ENCODE measurements around the gene DGKI.
A peak's percentile ranks its signal among the peaks of the same experiment; 100 is the strongest.

The DGKI gene

DNA sequence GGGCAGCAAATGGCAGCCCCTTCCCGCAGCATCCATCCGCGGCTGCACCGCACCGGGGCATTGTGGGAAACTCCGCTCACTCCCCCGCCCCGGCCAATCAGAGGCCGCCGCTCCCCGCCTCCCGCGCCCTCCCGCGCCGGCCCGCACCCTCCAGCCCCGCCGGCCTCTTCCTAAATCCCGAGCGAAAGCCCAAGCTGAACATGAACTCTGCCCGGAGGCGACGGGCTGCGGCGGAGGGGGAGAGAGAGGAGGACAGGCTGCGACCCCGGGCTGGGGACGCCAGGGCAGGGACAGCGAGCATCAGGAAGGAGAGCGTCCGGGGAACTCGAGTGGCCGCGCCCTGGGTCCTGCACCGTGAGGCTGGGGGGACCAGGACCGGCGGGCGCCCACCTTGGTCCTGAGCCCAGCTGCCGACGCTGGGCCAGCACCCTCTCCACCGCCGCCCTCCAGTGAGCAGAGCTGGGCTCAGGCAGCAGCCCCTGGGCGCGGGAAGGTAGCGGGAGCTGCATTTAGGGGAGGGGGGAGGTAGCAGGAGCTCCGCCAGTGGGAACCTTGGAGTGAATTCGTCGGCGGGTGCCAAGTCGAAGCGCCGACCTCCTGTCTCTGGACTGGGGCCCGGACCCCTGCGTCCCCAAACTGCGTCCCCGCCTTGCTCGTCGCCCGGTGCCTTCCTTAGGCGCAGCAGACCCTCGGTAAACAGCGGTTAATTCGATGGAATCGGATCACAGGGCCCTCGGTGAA lies at the start of gene DGKI:
TSS of gene DGKI (minus strand) at position 148 of the 741 bp plus-strand sequence.
- no peaks in the 10 kb centered on the region for H3K9me3 ChIP-seq (ENCODE audit: control insufficient read depth, low read depth, low read length)
- peak within 1 kb of the TSS; percentile 65 for H3K4me3 ChIP-seq (ENCODE audit: low read length)
- H3K9ac ChIP-seq (ENCODE audit: low read length): no peak within 1 kb of the TSS
- peaks cover 16% of the 10 kb centered on the region for H3K4me1 ChIP-seq (ENCODE audit: control insufficient read depth, low read depth, low read length)
- H3K27ac ChIP-seq (ENCODE audit: low read length): no peak within 1 kb of the TSS
- H3K36me3 ChIP-seq (ENCODE audit: control insufficient read depth, low read depth, low read length): no peaks in the 10 kb centered on the region
- H3K27me3 ChIP-seq (ENCODE audit: control insufficient read depth, insufficient read depth, low read length): peaks cover 56% of the 10 kb centered on the region

DNA sequence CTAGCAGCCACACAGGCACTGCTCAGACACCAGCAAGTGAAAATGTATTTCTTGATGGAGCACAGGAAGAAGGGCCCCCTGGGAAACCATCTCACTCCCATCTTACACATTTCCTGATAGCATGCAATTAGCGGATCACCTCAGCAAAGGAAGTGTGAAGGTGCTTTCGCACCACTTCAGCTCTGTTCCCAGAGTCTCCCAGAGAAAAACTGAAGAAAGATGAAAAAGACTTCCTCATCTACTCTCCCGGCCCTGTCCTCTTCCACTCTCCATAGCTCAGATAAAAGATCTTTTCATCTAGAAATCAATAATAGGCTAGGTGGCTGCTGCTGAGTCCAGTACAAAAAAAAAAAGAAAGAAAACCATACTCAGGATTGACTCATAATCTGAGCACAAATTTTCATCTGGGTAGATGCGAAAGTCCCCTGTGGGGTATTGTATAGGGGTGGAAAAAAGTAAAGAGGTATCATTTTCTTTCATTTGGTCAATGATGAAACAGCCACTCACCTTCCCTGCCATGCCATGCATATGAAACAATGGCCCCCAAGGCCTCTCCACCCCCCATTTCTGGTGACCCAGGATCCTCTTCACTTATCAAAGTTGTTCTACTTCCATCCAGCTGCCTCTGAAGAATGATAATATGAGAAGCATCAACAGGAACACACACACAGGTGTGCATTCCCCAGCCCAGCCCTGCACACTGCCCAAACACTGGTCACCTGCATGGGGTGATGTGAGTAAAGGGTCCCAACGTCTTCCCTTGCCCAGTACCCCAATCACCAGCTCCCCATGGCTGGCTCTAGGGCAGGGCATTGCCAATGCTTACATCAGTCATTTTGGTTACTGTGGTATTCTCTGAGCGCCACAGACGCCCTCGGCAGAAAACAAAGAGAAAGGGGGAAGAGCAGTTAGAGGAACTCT lies 48.8 kb upstream of the DGKI start:
- Histone ChIP-seq H3K36me3 (ENCODE audit: control insufficient read depth, low read depth, low read length) (peaks cover 15% of the 10 kb centered on the region), H3K9ac (ENCODE audit: low read length) (no peak overlapping the region), H3K27ac (ENCODE audit: low read length) (no peak overlapping the region), H3K4me3 (ENCODE audit: low read length) (no peak overlapping the region), H3K27me3 (ENCODE audit: control insufficient read depth, insufficient read depth, low read length) (no peaks in the 10 kb centered on the region), H3K4me1 (ENCODE audit: control insufficient read depth, low read depth, low read length) (peaks cover 10% of the 10 kb centered on the region), H3K9me3 (ENCODE audit: control insufficient read depth, low read depth, low read length) (no peaks in the 10 kb centered on the region)

DNA sequence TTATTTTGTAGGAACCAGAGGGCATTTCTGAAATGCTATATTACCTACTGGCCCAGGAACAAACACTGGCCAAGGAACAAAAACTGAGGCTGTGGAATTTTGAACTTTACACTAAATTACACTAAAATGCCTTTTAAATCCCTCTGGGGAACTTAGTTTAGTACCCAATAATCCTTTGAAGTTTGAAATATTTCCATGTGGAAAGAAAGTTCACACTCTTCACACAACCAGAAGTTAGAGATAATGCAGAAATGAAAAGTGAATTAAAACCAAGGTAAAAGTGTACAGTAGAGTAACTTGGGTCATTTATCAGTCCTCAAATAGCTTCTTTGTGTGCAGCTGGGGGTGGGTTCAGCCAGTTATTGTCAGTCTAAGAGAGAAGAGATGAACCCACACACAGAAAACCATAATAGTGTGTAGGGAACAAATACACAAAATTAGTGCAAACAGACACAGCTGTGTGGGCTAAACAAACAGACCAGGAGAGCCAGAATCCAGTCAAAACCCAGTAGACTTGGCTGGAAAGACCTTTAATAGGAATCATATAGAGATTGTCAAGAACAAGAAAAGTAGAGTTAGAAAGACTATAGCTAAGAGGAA lies 46.5 kb upstream of the DGKI start:
- Histone ChIP-seq H3K27me3 (ENCODE audit: control insufficient read depth, insufficient read depth, low read length) (no peaks in the 10 kb centered on the region), H3K4me1 (ENCODE audit: control insufficient read depth, low read depth, low read length) (no peaks in the 10 kb centered on the region), H3K9ac (ENCODE audit: low read length) (no peak overlapping the region), H3K4me3 (ENCODE audit: low read length) (no peak overlapping the region), H3K27ac (ENCODE audit: low read length) (no peak overlapping the region), H3K9me3 (ENCODE audit: control insufficient read depth, low read depth, low read length) (no peaks in the 10 kb centered on the region), H3K36me3 (ENCODE audit: control insufficient read depth, low read depth, low read length) (peaks cover 15% of the 10 kb centered on the region)

DNA sequence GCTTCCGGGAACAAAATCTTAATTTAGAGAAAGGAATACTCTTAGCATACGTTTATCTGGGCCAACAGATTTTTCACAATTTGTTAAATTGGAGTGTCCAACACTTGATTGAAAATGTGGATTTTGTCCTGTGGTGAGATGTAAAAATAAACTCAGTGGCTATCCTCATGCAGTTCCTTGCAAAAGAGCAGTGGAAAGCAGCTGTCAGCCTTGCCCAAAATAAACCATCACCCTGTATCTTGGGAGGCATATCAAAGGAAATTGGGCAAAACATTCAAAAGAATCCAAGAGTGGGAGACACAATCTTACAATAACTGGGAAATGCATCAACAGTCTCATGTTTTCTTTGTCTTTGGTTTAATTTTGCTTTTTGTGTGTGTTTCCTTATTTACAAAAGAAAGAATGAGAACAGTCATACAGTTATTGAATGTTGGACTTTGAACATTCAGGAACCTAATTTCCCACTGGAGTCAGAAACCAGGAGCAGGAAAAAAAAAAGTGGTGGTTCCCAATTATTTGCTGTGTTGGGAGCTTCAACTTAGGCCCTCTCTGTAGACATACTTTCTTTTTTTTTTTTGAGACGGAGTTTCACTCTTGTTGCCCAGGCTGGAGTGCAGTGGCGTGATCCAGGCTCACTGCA lies 44.4 kb upstream of the DGKI start:
- Histone ChIP-seq H3K4me3 (ENCODE audit: low read length) (no peak overlapping the region), H3K9me3 (ENCODE audit: control insufficient read depth, low read depth, low read length) (no peaks in the 10 kb centered on the region), H3K36me3 (ENCODE audit: control insufficient read depth, low read depth, low read length) (peaks cover 15% of the 10 kb centered on the region), H3K4me1 (ENCODE audit: control insufficient read depth, low read depth, low read length) (peaks cover 12% of the 10 kb centered on the region), H3K27me3 (ENCODE audit: control insufficient read depth, insufficient read depth, low read length) (no peaks in the 10 kb centered on the region), H3K9ac (ENCODE audit: low read length) (no peak overlapping the region), H3K27ac (ENCODE audit: low read length) (no peak overlapping the region)

DNA sequence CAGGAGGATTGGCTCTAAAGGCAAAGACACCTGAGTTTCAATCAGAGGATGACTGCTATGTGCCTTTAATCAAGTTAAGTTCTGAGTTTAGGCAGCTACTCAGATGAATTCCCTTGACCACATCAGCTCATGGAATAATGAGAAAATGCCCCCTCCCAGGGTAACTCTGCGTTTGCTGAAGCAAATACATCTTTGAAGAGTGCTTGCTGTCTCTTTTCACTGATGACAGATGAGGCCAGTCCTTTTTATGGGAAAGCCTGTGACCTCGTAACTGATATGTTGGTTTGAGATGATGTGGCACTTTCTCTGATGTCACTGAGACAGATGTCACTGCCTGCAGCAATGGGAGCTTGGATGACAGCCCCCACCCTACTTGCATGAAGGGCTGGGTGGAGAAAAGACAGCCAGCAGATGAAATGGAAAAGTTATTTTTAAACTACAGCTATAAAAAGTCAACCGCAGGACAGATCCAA lies 43.7 kb upstream of the DGKI start:
- H3K4me1 ChIP-seq (ENCODE audit: control insufficient read depth, low read depth, low read length): peaks cover 18% of the 10 kb centered on the region
- H3K4me3 ChIP-seq (ENCODE audit: low read length): no peak overlapping the region
- no peaks in the 10 kb centered on the region for H3K9me3 ChIP-seq (ENCODE audit: control insufficient read depth, low read depth, low read length)
- peaks cover 15% of the 10 kb centered on the region for H3K36me3 ChIP-seq (ENCODE audit: control insufficient read depth, low read depth, low read length)
- no peak overlapping the region for H3K9ac ChIP-seq (ENCODE audit: low read length)
- H3K27me3 ChIP-seq (ENCODE audit: control insufficient read depth, insufficient read depth, low read length): no peaks in the 10 kb centered on the region
- no peak overlapping the region for H3K27ac ChIP-seq (ENCODE audit: low read length)

DNA sequence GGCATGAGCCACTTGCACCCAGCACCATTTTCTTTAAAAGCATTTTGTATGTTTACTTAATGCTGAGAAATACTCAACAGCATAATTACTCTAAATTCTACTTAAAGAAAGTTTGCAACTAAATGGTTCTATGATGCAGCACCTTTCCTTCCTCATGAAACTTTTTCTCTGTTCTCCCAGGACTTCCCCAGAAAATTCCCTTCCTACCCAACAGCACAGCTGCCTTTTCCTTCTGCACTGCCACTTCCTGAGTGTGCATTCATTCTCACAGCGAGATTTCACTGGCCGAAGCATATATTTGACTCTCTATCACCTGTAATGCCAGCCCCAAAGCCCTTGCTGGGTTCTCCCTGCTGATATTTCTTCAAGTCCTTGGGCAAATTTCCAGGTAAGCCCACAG lies 41.5 kb upstream of the DGKI start:
- Histone ChIP-seq H3K4me3 (ENCODE audit: low read length) (no peak overlapping the region), H3K9me3 (ENCODE audit: control insufficient read depth, low read depth, low read length) (no peaks in the 10 kb centered on the region), H3K4me1 (ENCODE audit: control insufficient read depth, low read depth, low read length) (peaks cover 19% of the 10 kb centered on the region), H3K27ac (ENCODE audit: low read length) (no peak overlapping the region), H3K9ac (ENCODE audit: low read length) (no peak overlapping the region), H3K36me3 (ENCODE audit: control insufficient read depth, low read depth, low read length) (peaks cover 15% of the 10 kb centered on the region), H3K27me3 (ENCODE audit: control insufficient read depth, insufficient read depth, low read length) (no peaks in the 10 kb centered on the region)

DNA sequence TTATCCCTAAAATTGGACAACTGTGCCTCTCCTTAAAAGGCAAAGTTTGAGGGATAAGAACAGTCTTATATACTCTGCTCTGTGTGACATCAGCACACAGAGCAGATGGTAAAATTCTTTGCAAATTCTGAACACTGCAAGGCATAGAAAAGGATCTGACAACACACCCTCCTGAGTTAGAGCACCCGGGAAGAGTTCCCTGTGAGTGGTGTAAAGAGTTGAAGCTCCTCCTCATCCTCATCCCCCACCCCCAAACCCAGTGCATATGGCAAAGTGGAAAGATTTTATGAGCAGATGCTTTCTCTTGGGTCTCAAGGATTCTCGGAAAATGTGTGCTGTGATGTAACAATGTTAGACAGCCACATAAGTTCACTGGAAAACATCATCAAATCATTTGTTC lies 40.0 kb upstream of the DGKI start:
- H3K9me3 ChIP-seq (ENCODE audit: control insufficient read depth, low read depth, low read length): no peaks in the 10 kb centered on the region
- no peaks in the 10 kb centered on the region for H3K27me3 ChIP-seq (ENCODE audit: control insufficient read depth, insufficient read depth, low read length)
- H3K9ac ChIP-seq (ENCODE audit: low read length): no peak overlapping the region
- no peak overlapping the region for H3K4me3 ChIP-seq (ENCODE audit: low read length)
- peaks cover 19% of the 10 kb centered on the region for H3K4me1 ChIP-seq (ENCODE audit: control insufficient read depth, low read depth, low read length)
- H3K36me3 ChIP-seq (ENCODE audit: control insufficient read depth, low read depth, low read length): peaks cover 16% of the 10 kb centered on the region
- no peak overlapping the region for H3K27ac ChIP-seq (ENCODE audit: low read length)

DNA sequence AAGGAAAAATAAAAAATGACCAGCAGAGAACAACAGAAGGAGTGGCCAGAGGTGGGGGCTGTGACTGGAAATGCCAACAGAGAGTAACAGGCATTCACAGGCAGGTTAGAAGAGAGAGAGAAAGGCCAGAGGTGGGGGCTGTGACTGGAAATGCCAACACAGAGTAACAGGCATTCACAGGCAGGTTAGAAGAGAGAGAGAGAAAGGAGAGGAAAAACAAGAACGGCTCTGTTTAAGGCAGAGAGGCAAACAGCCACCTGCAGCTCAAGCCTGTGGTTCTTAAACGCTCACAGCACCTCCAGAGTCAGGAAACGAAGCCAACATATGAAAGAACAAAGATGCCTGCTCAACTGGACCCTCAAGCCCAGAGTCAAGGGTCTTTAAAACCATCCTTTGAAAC lies 39.5 kb upstream of the DGKI start:
- Histone ChIP-seq H3K9me3 (ENCODE audit: control insufficient read depth, low read depth, low read length) (no peaks in the 10 kb centered on the region), H3K36me3 (ENCODE audit: control insufficient read depth, low read depth, low read length) (peaks cover 19% of the 10 kb centered on the region), H3K9ac (ENCODE audit: low read length) (peak overlapping the region; percentile 18), H3K27me3 (ENCODE audit: control insufficient read depth, insufficient read depth, low read length) (no peaks in the 10 kb centered on the region), H3K4me3 (ENCODE audit: low read length) (no peak overlapping the region), H3K4me1 (ENCODE audit: control insufficient read depth, low read depth, low read length) (peaks cover 21% of the 10 kb centered on the region), H3K27ac (ENCODE audit: low read length) (peak overlapping the region; percentile 5)

DNA sequence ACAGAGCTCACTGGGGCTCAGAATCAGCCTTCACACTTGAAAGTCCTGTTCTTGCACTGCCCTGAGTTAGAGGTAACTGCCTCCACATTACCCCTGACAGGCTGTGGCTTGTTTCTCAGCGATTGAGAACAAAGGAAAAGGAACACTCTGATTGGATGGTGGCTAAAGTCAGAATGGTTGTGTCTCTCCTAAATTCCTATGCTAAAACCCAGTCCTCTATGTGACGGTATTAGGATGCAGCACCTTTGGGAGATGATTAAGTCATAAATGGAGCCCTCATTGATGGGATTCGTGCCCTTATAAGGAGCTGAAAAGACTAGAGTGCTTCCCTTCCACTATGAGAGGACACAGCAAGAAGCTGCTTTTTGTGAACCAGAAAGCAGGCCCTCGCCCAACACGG lies 38.9 kb upstream of the DGKI start:
- Histone ChIP-seq H3K27me3 (ENCODE audit: control insufficient read depth, insufficient read depth, low read length) (no peaks in the 10 kb centered on the region), H3K27ac (ENCODE audit: low read length) (no peak overlapping the region), H3K9me3 (ENCODE audit: control insufficient read depth, low read depth, low read length) (no peaks in the 10 kb centered on the region), H3K36me3 (ENCODE audit: control insufficient read depth, low read depth, low read length) (peaks cover 21% of the 10 kb centered on the region), H3K4me3 (ENCODE audit: low read length) (no peak overlapping the region), H3K9ac (ENCODE audit: low read length) (peak overlapping the region; percentile 18), H3K4me1 (ENCODE audit: control insufficient read depth, low read depth, low read length) (peaks cover 24% of the 10 kb centered on the region)

DNA sequence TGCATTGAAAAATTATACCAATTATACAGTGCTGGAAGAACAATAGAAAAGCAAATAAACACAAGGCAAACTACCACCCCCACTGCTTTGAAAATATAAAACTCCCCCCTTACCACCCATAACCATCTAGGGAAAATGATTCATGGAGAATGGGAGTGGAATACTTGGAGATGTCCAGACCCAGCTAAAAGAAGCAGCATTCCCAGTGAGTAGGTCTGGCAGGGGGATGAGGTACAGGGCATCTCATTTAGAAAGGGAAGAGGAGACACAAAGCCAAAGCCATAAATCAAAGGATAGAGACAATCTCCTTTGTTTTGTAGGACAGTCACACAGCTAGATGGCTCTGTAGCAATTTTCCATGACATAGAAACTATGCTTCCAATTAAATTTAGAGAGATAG lies 36.0 kb upstream of the DGKI start:
- H3K27ac ChIP-seq (ENCODE audit: low read length): no peak overlapping the region
- peaks cover 52% of the 10 kb centered on the region for H3K4me1 ChIP-seq (ENCODE audit: control insufficient read depth, low read depth, low read length)
- H3K4me3 ChIP-seq (ENCODE audit: low read length): no peak overlapping the region
- peaks cover 21% of the 10 kb centered on the region for H3K36me3 ChIP-seq (ENCODE audit: control insufficient read depth, low read depth, low read length)
- H3K9ac ChIP-seq (ENCODE audit: low read length): no peak overlapping the region
- H3K27me3 ChIP-seq (ENCODE audit: control insufficient read depth, insufficient read depth, low read length): no peaks in the 10 kb centered on the region
- H3K9me3 ChIP-seq (ENCODE audit: control insufficient read depth, low read depth, low read length): no peaks in the 10 kb centered on the region

DNA sequence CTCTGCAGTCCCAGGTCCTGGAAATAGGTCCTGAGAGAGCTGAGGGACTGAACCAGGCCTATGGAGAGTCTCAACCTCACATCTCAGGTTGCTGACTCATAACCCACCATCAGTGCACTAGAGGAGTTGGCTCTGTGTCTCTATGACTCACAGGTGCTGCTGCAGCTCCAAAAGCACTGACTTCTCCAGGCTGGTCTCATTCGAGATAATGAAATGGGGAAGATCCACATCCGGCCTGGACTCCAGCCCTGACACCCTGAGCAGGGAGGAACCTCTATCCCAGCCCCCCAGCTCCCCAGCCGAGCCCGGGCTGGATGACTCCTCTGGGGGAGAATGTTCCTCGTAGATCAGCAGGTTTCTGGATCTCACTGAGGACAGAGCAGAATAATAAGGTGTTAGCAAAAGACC lies 35.5 kb upstream of the DGKI start:
- H3K27me3 ChIP-seq (ENCODE audit: control insufficient read depth, insufficient read depth, low read length): no peaks in the 10 kb centered on the region
- H3K36me3 ChIP-seq (ENCODE audit: control insufficient read depth, low read depth, low read length): peaks cover 21% of the 10 kb centered on the region
- H3K9me3 ChIP-seq (ENCODE audit: control insufficient read depth, low read depth, low read length): no peaks in the 10 kb centered on the region
- H3K4me1 ChIP-seq (ENCODE audit: control insufficient read depth, low read depth, low read length): peaks cover 56% of the 10 kb centered on the region
- no peak overlapping the region for H3K27ac ChIP-seq (ENCODE audit: low read length)
- no peak overlapping the region for H3K4me3 ChIP-seq (ENCODE audit: low read length)
- no peak overlapping the region for H3K9ac ChIP-seq (ENCODE audit: low read length)

All from iPS-18a (cell line).